ENCODE measurements around the gene ZNF157. TPM values are rescaled to one million over a fixed set of nuclear protein-coding genes. Genes with fewer than 3 reads are reported as not detected.
"Not testable (repeated sequence)": the region's sequence is repeated elsewhere in the genome, so short reads cannot be mapped to it uniquely, and the experiment has no call there.

The ZNF157 gene
- polyA plus RNA-seq, 1 experiment, result 0.07 TPM

DNA sequence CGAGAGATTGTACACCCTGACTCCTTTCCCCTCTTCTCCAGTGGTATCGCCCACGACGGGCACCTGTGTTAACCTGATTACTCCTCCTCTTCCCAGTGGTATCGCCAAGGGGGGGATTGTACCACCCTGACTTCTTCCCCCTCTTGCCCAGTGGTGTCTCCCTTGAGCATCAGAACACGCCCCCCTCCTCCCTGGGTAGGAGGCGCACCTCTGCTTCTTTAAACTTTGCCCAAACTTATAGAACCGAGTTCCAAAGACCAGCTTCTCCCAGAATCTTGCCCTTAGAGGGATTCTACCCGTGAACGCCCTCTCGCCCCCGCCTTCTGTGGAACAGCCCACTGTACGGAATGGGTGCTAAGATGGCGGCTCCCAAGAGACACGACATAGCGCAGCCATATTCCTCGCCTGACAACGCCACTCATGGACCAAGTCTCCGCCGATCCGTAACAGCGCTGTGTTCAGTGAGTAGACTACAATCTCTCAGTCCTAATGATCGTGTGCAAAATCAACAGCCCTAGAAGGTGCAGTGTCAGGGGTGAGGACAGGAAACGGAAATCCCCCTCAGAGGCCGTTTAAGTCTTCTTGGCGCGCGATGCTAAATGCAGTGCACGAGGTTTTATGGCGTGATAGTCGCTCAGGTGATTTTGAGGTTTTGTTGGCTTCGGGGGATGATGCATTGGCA, 4.2 kb upstream of the ZNF157 start:
- ChIA-PET CTCF (no interaction called here), POLR2A (no interaction called here)
- no peaks in the 10 kb centered on the region; the same call in 1 of the 2 replicates for H3K9me3 ChIP-seq (ENCODE audit: control insufficient read depth, insufficient read depth, low read length)
- TF ChIP-seq, protein P1, sequence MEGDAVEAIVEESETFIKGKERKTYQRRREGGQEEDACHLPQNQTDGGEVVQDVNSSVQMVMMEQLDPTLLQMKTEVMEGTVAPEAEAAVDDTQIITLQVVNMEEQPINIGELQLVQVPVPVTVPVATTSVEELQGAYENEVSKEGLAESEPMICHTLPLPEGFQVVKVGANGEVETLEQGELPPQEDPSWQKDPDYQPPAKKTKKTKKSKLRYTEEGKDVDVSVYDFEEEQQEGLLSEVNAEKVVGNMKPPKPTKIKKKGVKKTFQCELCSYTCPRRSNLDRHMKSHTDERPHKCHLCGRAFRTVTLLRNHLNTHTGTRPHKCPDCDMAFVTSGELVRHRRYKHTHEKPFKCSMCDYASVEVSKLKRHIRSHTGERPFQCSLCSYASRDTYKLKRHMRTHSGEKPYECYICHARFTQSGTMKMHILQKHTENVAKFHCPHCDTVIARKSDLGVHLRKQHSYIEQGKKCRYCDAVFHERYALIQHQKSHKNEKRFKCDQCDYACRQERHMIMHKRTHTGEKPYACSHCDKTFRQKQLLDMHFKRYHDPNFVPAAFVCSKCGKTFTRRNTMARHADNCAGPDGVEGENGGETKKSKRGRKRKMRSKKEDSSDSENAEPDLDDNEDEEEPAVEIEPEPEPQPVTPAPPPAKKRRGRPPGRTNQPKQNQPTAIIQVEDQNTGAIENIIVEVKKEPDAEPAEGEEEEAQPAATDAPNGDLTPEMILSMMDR (IDR thresholded peaks at IDR 0.05; ENCODE audit: low read depth, low read length), result no peak
- peak; percentile 32 for DNase-seq (ENCODE audit: low read depth, low spot score)
- no peaks in the 10 kb centered on the region for H3K27me3 ChIP-seq (ENCODE audit: control insufficient read depth, insufficient read depth, low read length)
- peak overlapping the region; percentile 51 for H3K4me3 ChIP-seq (ENCODE audit: low read depth, low read length)
- no peak overlapping the region for H3K27ac ChIP-seq (ENCODE audit: low read depth, low read length)

DNA sequence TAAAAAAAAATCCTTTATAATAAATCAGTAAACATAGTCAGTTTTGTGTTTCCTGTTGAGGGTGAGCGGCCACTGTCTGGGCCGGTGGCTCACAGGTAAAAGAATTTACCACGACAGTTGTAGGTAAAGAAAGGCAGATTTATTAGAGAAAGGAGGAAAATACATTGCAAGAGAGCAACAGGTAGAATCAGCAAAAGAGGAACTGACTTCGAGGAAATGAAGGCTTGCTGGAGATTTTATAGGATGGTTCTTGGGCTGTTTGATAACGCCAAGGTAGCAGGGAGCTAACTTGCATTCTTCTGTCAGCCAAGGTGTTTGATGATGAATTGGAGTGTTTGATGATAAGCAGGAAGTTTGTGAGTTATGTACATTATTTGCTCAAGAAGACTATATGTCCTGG, 2.8 kb downstream of the ZNF157 start:
- Histone ChIP-seq H3K4me3 (ENCODE audit: low read depth, low read length) (no peak overlapping the region), H3K27me3 (ENCODE audit: control insufficient read depth, insufficient read depth, low read length) (no peaks in the 10 kb centered on the region), H3K27ac (ENCODE audit: low read depth, low read length) (no peak overlapping the region), H3K9me3 (ENCODE audit: control insufficient read depth, insufficient read depth, low read length) (no peaks in the 10 kb centered on the region)
- ChIA-PET POLR2A (no interaction called here), CTCF (interaction anchor here (1.6 kb wide), 1 partner anchor 11 kb away, joined by 3 read pairs; no protein-coding TSS in a partner anchor)
- no peak for DNase-seq (ENCODE audit: low read depth, low spot score)
- TF ChIP-seq, protein P1 (IDR thresholded peaks at IDR 0.05; ENCODE audit: low read depth, low read length), result no peak

DNA sequence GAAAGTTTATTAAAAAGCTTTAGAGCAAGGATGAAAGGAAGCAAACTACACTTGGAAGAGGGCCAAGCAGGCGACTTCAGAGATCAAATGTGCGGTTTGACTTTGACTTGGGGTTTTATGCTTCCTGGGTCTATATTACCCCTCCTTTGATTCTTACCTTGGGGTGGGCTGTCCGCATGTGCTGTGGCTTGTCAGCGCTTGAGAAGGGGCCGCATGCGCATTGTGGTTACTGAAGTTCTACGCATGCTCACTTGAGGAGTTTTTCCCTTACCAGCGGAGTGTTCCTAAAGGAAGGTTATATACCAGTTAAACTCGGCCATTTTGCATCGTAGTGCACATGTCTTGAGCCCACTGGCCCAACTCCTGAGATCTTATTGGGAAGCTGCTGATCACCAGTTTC, 9.9 kb downstream of the ZNF157 start:
- no peak for DNase-seq (ENCODE audit: low read depth, low spot score)
- POLR2A ChIA-PET, result no interaction called here
- no peak overlapping the region for H3K4me3 ChIP-seq (ENCODE audit: low read depth, low read length)
- no peak overlapping the region for H3K27ac ChIP-seq (ENCODE audit: low read depth, low read length)
- peaks cover 2% of the 10 kb centered on the region for H3K27me3 ChIP-seq (ENCODE audit: control insufficient read depth, insufficient read depth, low read length)
- no peaks in the 10 kb centered on the region for H3K9me3 ChIP-seq (ENCODE audit: control insufficient read depth, insufficient read depth, low read length)
- TF ChIP-seq, protein P1 (IDR thresholded peaks at IDR 0.05; ENCODE audit: low read depth, low read length), result no peak
- CTCF ChIA-PET, result no interaction called here

DNA sequence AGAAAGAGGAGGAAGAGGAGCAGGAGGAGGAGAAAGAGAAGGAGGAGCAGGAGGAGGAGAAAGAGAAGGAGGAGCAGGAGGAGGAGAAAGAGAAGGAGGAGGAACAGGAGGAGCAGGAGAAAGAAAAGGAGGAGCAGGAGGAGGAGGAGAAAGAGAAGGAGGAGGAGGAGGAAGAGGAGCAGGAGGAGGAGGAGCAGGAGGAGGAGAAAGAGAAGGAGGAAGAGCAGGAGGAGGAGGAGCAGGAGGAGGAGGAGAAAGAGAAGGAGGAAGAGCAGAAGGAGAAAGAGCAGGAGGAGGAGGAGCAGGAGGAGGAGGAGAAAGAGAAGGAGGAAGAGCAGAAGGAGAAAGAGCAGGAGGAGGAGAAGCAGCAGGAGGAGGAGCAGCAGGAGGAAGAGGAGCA, 10.5 kb downstream of the ZNF157 start:
- POLR2A ChIA-PET; H3K4me3 ChIP-seq (ENCODE audit: low read depth, low read length); H3K27me3 ChIP-seq (ENCODE audit: control insufficient read depth, insufficient read depth, low read length); DNase-seq (ENCODE audit: low read depth, low spot score); H3K27ac ChIP-seq (ENCODE audit: low read depth, low read length); CTCF ChIA-PET; H3K9me3 ChIP-seq (ENCODE audit: control insufficient read depth, insufficient read depth, low read length): not testable (repeated sequence)

DNA sequence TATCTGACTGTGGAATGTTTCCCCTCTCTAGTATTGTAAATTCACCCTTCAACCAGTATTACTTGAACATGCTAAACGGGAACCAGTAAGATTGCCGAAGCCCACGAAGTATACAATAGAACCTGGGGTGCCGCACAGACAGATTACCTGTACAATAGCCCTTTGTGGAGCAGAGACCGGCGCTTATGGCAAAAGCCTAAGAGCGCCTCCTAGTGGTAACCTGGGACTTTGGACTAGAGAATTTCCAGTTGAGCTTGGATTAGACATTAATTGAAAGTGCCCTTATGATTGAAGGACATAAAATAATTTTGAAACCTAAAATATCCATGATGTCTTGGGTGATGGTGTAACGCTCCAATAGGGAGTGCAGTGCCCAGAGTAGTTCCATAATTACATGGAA, 14.1 kb downstream of the ZNF157 start:
- no peaks in the 10 kb centered on the region for H3K9me3 ChIP-seq (ENCODE audit: control insufficient read depth, insufficient read depth, low read length)
- H3K27me3 ChIP-seq (ENCODE audit: control insufficient read depth, insufficient read depth, low read length), result peaks cover 2% of the 10 kb centered on the region
- peak; percentile 3 for DNase-seq (ENCODE audit: low read depth, low spot score)
- CTCF ChIA-PET, result interaction anchor here (0.6 to 2.3 kb wide), 26 partner anchors 9 to 239 kb away, joined by 3 to 14 read pairs (median 4); partner anchors contain the start of genes RBM10 and ZNF157
- POLR2A ChIA-PET, result interaction anchor here (0.5 to 1.1 kb wide), 3 partner anchors 152 to 239 kb away, joined by 3 to 5 read pairs (median 4); partner anchors contain the start of genes CDK16, RBM10 and USP11
- no peak overlapping the region for H3K27ac ChIP-seq (ENCODE audit: low read depth, low read length)
- H3K4me3 ChIP-seq (ENCODE audit: low read depth, low read length), result no peak overlapping the region
- TF ChIP-seq, protein P1 (IDR thresholded peaks at IDR 0.05; ENCODE audit: low read depth, low read length), result peak; percentile 69
